ENCODE data around the gene DPYD. TPM values are rescaled to one million over a fixed set of nuclear protein-coding genes. Genes with fewer than 3 reads are reported as not detected.

The DPYD gene
- total RNA-seq, 4 donors from 2014 or later: 30.6 to 58.4 (median 35.4) TPM

GRCh38 chr1:97365026-97365425, 555.8 kb downstream of the DPYD start:
- Histone ChIP-seq H3K27me3 (no peaks in the 10 kb centered on the region), H3K9me3 (no peaks in the 10 kb centered on the region), H3K36me3 (peaks cover 0 to 7% (median 0%) of the 10 kb centered on the region in 3 donors), H3K4me3 (no peak overlapping the region), H3K27ac (no peak overlapping the region), H3K4me1 (no peaks in the 10 kb centered on the region)
- WGBS, 2 donors: 63 to 74% methylated on average over 4 of the region's 4 CpGs
- no peak for DNase-seq
- intact Hi-C loops (cut with DNase I): no loop called here
- TF ChIP-seq POLR2A (IDR thresholded peaks at IDR 0.05): no peak
- no peak for TF ChIP-seq CTCF (IDR thresholded peaks at IDR 0.05)

GRCh38 chr1:97364086-97364485, 556.7 kb downstream of the DPYD start:
- no peaks in the 10 kb centered on the region for H3K27me3 ChIP-seq
- H3K9me3 ChIP-seq: no peaks in the 10 kb centered on the region
- TF ChIP-seq POLR2A (IDR thresholded peaks at IDR 0.05) (no peak), CTCF (IDR thresholded peaks at IDR 0.05) (no peak)
- H3K4me1 ChIP-seq: no peaks in the 10 kb centered on the region
- no peak for DNase-seq
- intact Hi-C loops (cut with DNase I): no loop called here
- H3K36me3 ChIP-seq: peaks cover 0 to 6% (median 0%) of the 10 kb centered on the region in 3 donors
- H3K4me3 ChIP-seq: no peak overlapping the region
- no peak overlapping the region for H3K27ac ChIP-seq

GRCh38 chr1:97356309-97356708, 564.5 kb downstream of the DPYD start:
- H3K36me3 ChIP-seq: peaks cover 0 to 11% (median 0%) of the 10 kb centered on the region in 3 donors
- peaks cover 0 to 8% (median 5%) of the 10 kb centered on the region in 3 donors for H3K9me3 ChIP-seq
- DNase-seq: no peak
- H3K27me3 ChIP-seq: no peaks in the 10 kb centered on the region
- H3K4me3 ChIP-seq: no peak overlapping the region
- WGBS, 2 donors: 100% methylated on average over 1 of the region's 1 CpG
- intact Hi-C loops (cut with DNase I): no loop called here
- H3K27ac ChIP-seq: no peak overlapping the region
- TF ChIP-seq POLR2A (IDR thresholded peaks at IDR 0.05) (no peak), CTCF (IDR thresholded peaks at IDR 0.05) (no peak)
- H3K4me1 ChIP-seq: no peaks in the 10 kb centered on the region

GRCh38 chr1:97352936-97353382, 567.9 kb downstream of the DPYD start:
- peaks cover 0 to 2% (median 0%) of the 10 kb centered on the region in 3 donors for H3K9me3 ChIP-seq
- no peak overlapping the region for H3K27ac ChIP-seq
- intact Hi-C loops (cut with DNase I): no loop called here
- no peaks in the 10 kb centered on the region for H3K4me1 ChIP-seq
- 87 to 91% methylated on average over 4 of the region's 4 CpGs for WGBS, 2 donors
- H3K27me3 ChIP-seq: no peaks in the 10 kb centered on the region
- TF ChIP-seq CTCF (IDR thresholded peaks at IDR 0.05) (no peak), POLR2A (IDR thresholded peaks at IDR 0.05) (no peak)
- no peak overlapping the region for H3K4me3 ChIP-seq
- no peak for DNase-seq
- peaks cover 0 to 5% (median 0%) of the 10 kb centered on the region in 3 donors for H3K36me3 ChIP-seq

GRCh38 chr1:97351846-97352245, 569.0 kb downstream of the DPYD start:
- Histone ChIP-seq H3K4me3 (no peak overlapping the region), H3K36me3 (no peaks in the 10 kb centered on the region), H3K27ac (no peak overlapping the region), H3K27me3 (no peaks in the 10 kb centered on the region), H3K9me3 (no peaks in the 10 kb centered on the region), H3K4me1 (no peaks in the 10 kb centered on the region)
- intact Hi-C loops (cut with DNase I): no loop called here
- no peak for DNase-seq
- no peak for TF ChIP-seq POLR2A (IDR thresholded peaks at IDR 0.05)
- no peak for TF ChIP-seq CTCF (IDR thresholded peaks at IDR 0.05)
- 65 to 69% methylated on average over 2 of the region's 2 CpGs for WGBS, 2 donors
